Caco-2 (cell line): ENCODE measurements around the gene FOCAD. TPM values are rescaled to one million over a fixed set of nuclear protein-coding genes. Genes with fewer than 3 reads are reported as not detected.

Source experiments
- BruUV-seq: library from RNA; stranded (reverse); fragments of 400-500 nt; replicated peaks from 2 replicates; lab custom pipeline; 2021; lab: Mats Ljungman, UMichigan
- CTCF ChIA-PET: fragments of 300-600 bp; sonication (Branson Sonifier 250); formaldehyde crosslinking; loops from one replicate; lab custom pipeline; 2022; ENCODE audit warnings: antibody characterized with exemption; lab: Charles Lee
- POLR2A ChIA-PET: fragments of 300-600 bp; sonication (Branson Sonifier 250); formaldehyde crosslinking; loops from one replicate; lab custom pipeline; 2022; ENCODE audit warnings: antibody characterized with exemption; lab: Charles Lee
- DNase-seq, 2 experiments: peaks; one replicate each; pipeline versions ENCODE4 v3.0.0 to v3.0.0-alpha.2; 2020 to 2022
- H3K27me3 ChIP-seq: replicated peaks from 2 replicates; pipeline ENCODE4 v1.6.0; 2011; ENCODE audit warnings: low read length; ENCODE audit not compliant: control insufficient read depth, insufficient read depth
- H3K36me3 ChIP-seq: 2 replicates; pipeline ENCODE4 v1.5.1; 2011; ENCODE audit warnings: low read length; ENCODE audit not compliant: control insufficient read depth, insufficient read depth
- H3K4me1 ChIP-seq: fragments of 250-450 bp; sonication (Bioruptor Pico); 2 replicates; pipeline ENCODE4 v1.5.1; 2020; ENCODE audit warnings: mild to moderate bottlenecking
- H3K4me3 ChIP-seq: 2 replicates; pipeline ENCODE4 v1.5.1; 2011; ENCODE audit warnings: low read depth, mild to moderate bottlenecking, control low read depth, low read length
- H3K9me3 ChIP-seq: fragments of 250-450 bp; sonication (Bioruptor Pico); 2 replicates; pipeline ENCODE4 v1.5.1; 2020; ENCODE audit warnings: mild to moderate bottlenecking, moderate library complexity
- H3K27ac Mint-ChIP-seq: one replicate; pipeline ENCODE4 v1.8.0; 2022; ENCODE audit warnings: mixed read lengths; ENCODE audit not compliant: unreplicated experiment
- H3K27me3 Mint-ChIP-seq: one replicate; pipeline ENCODE4 v1.8.0; 2022; ENCODE audit warnings: mixed read lengths; ENCODE audit not compliant: insufficient read depth, unreplicated experiment
- H3K36me3 Mint-ChIP-seq: one replicate; pipeline ENCODE4 v1.8.0; 2022; ENCODE audit warnings: mild to moderate bottlenecking, mixed read lengths; ENCODE audit not compliant: insufficient read depth, unreplicated experiment
- H3K4me1 Mint-ChIP-seq: one replicate; pipeline ENCODE4 v1.8.0; 2022; ENCODE audit warnings: low read depth, mixed read lengths; ENCODE audit not compliant: unreplicated experiment
- H3K4me3 Mint-ChIP-seq: one replicate; pipeline ENCODE4 v1.8.0; 2022; ENCODE audit warnings: mild to moderate bottlenecking, moderate library complexity, mixed read lengths; ENCODE audit not compliant: unreplicated experiment
- H3K9me3 Mint-ChIP-seq: one replicate; pipeline ENCODE4 v1.8.0; 2022; ENCODE audit warnings: mixed read lengths; ENCODE audit not compliant: unreplicated experiment
- intact Hi-C: fragments of 100-400 bp; cut with micrococcal nuclease; formaldehyde crosslinking; loops from one replicate; pipeline ENCODE4 v1.10.0; 2022; ENCODE audit not compliant: unreplicated experiment
- total RNA-seq: library from RNA; stranded (reverse); gene quantifications from 2 replicates; pipeline ENCODE4 v1.2.3, GENCODE V29; 2022
- TF ChIP-seq, protein P1 (sequence below), 2 experiments: fragments of 200-600 bp in 1 of 2; IDR thresholded peaks; 1 replicate in 1 of 2; 2 replicates in 1 of 2; pipeline versions ENCODE4 v1.5.1 to v1.8.0; 2011 to 2022; ENCODE audit warnings: antibody characterized with exemption in 1 of 2, control low read depth in 1 of 2, inconsistent platforms in 1 of 2, low read depth in 1 of 2, low read length in 1 of 2, mild to moderate bottlenecking in 1 of 2, moderate library complexity in 1 of 2; ENCODE audit not compliant: insufficient read depth in 1 of 2, severe bottlenecking in 1 of 2, unreplicated experiment in 1 of 2

The FOCAD gene
- total RNA-seq, 1 experiment from 2014 or later = 20.4 TPM

DNA sequence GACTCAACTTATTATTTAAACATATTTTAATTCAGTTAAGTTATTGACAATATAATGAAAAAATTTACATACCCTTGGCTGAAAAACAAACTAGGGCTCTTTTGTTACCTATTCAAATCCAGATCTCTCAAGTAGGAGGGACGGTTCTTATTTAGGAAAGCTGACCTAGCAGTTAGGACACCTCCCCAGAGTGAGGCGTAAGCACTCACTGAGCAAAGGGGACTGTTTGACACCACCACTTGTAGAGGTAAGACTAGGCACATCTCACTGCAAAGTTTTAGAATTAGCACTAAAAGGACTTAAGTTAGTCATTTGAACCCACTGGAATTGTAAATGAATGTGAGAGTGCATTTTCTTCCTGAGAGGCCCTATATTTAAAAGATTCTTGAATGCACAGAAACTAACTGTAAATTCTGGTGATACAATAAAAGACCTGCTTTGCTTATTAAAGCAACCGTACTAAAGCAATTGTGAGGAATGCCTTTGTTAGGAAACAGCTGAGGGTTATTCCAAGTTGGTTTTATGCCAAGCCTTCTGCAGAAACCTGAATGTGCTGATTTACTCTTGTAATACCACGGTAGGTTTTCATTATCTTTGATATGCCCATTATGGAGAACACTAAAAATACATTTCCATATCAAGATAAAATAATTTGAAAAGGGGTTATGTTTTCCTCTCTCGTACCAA lies 331.2 kb downstream of the FOCAD start:
- no peak overlapping the region for H3K4me3 ChIP-seq
- TF ChIP-seq, protein P1, sequence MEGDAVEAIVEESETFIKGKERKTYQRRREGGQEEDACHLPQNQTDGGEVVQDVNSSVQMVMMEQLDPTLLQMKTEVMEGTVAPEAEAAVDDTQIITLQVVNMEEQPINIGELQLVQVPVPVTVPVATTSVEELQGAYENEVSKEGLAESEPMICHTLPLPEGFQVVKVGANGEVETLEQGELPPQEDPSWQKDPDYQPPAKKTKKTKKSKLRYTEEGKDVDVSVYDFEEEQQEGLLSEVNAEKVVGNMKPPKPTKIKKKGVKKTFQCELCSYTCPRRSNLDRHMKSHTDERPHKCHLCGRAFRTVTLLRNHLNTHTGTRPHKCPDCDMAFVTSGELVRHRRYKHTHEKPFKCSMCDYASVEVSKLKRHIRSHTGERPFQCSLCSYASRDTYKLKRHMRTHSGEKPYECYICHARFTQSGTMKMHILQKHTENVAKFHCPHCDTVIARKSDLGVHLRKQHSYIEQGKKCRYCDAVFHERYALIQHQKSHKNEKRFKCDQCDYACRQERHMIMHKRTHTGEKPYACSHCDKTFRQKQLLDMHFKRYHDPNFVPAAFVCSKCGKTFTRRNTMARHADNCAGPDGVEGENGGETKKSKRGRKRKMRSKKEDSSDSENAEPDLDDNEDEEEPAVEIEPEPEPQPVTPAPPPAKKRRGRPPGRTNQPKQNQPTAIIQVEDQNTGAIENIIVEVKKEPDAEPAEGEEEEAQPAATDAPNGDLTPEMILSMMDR (IDR thresholded peaks at IDR 0.05; ENCODE audit: insufficient read depth in 1 of 2, low read depth in 1 of 2, low read length in 1 of 2, severe bottlenecking in 1 of 2, unreplicated experiment in 1 of 2) = no peak
- no peaks in the 10 kb centered on the region for H3K4me1 Mint-ChIP-seq
- intact Hi-C loops = no loop called here
- H3K36me3 Mint-ChIP-seq = no peaks in the 10 kb centered on the region
- H3K4me3 Mint-ChIP-seq = no peak overlapping the region
- H3K27ac Mint-ChIP-seq = no peak overlapping the region
- H3K27me3 Mint-ChIP-seq = no peaks in the 10 kb centered on the region
- no peaks in the 10 kb centered on the region for H3K4me1 ChIP-seq
- H3K9me3 Mint-ChIP-seq = no peaks in the 10 kb centered on the region
- CTCF ChIA-PET = no interaction called here
- POLR2A ChIA-PET = no interaction called here
- no peaks in the 10 kb centered on the region for H3K27me3 ChIP-seq
- DNase-seq = no peak
- H3K36me3 ChIP-seq = no peaks in the 10 kb centered on the region
- H3K9me3 ChIP-seq = no peaks in the 10 kb centered on the region
- BruUV-seq = no TSS peak

DNA sequence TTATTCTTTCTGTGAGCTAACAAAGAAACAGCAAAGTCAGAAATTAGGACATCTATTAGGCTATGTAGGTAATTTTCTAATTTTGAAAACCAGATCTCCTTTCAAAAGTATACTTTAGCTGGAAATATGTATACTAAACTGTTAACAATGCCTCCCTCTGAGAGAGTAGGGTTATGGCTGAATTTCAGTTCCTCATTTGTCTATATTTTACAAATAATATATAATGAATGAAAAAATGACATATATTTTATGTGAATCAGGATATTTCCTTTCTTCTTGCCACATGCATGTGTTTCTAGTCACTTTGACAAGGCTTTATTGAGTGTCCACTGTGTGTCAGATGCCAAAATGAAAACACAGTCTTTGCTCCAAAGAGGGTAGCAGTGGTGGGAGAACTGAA lies 331.9 kb downstream of the FOCAD start:
- no peaks in the 10 kb centered on the region for H3K27me3 ChIP-seq
- Mint-ChIP-seq H3K27ac (no peak overlapping the region), H3K4me1 (no peaks in the 10 kb centered on the region), H3K4me3 (no peak overlapping the region), H3K36me3 (no peaks in the 10 kb centered on the region), H3K9me3 (no peaks in the 10 kb centered on the region), H3K27me3 (no peaks in the 10 kb centered on the region)
- intact Hi-C loops = no loop called here
- no TSS peak for BruUV-seq
- ChIA-PET CTCF (no interaction called here), POLR2A (no interaction called here)
- no peaks in the 10 kb centered on the region for H3K4me1 ChIP-seq
- TF ChIP-seq, protein P1 (IDR thresholded peaks at IDR 0.05; ENCODE audit: insufficient read depth in 1 of 2, low read depth in 1 of 2, low read length in 1 of 2, severe bottlenecking in 1 of 2, unreplicated experiment in 1 of 2) = no peak
- no peaks in the 10 kb centered on the region for H3K36me3 ChIP-seq
- no peak overlapping the region for H3K4me3 ChIP-seq
- no peak for DNase-seq
- H3K9me3 ChIP-seq = no peaks in the 10 kb centered on the region

DNA sequence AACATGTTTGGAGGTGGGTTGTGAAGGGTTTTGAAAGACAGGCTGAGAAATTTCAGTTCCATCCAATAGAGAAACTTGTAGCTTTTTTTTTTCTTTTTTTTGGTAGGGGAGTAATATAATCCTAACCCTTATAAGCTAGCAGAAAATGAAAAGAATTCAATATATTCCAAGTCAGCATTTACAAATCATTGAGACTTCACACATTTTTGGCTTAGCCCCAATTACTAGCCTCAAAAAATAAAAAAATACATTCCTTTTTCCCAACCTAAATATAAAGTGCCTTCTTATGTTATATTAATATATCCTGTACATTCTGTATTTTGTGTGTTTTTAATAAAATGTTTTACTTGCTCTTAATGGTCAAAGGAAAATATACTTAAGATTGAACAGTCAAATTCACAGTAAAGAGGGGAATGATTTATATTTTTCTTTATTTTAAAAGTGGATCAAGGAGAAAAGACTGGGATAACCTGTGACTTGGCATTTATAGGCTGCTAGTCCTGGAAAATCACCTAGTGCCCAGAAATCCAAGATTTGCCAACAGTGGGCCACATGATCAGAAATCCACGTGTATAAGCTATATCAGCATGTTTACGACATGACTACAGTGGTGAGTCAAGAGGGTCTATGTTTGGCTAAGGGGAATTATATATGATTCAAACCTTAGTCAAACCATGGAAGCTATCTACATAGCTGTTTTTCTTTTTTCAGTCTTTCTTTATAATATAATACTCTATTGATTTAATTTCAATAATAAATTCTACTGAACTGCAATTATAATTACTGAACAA lies 332.8 kb downstream of the FOCAD start:
- no TSS peak for BruUV-seq
- intact Hi-C loops = no loop called here
- no peak for DNase-seq
- ChIA-PET POLR2A (no interaction called here), CTCF (no interaction called here)
- Mint-ChIP-seq H3K4me3 (no peak overlapping the region), H3K36me3 (no peaks in the 10 kb centered on the region), H3K27me3 (no peaks in the 10 kb centered on the region), H3K9me3 (no peaks in the 10 kb centered on the region), H3K27ac (no peak overlapping the region), H3K4me1 (no peaks in the 10 kb centered on the region)
- no peaks in the 10 kb centered on the region for H3K36me3 ChIP-seq
- H3K27me3 ChIP-seq = no peaks in the 10 kb centered on the region
- no peaks in the 10 kb centered on the region for H3K9me3 ChIP-seq
- H3K4me3 ChIP-seq = no peak overlapping the region
- TF ChIP-seq, protein P1 (IDR thresholded peaks at IDR 0.05; ENCODE audit: insufficient read depth in 1 of 2, low read depth in 1 of 2, low read length in 1 of 2, severe bottlenecking in 1 of 2, unreplicated experiment in 1 of 2) = no peak
- no peaks in the 10 kb centered on the region for H3K4me1 ChIP-seq
